Tibial nerve (tissue), 4 donors: ENCODE results near the gene OPCML.

Source experiments
- EP300 ChIP-seq, 2 donors: sonication (generic); formaldehyde crosslinking; IDR thresholded peaks; one replicate each; pipeline ENCODE4 v1.6.1; 2017; ENCODE audit warnings: antibody characterized with exemption in 2 of 2, mild to moderate bottlenecking in 1 of 2
- POLR2A ChIP-seq, 2 donors: fragments of 450-650 bp; IDR thresholded peaks; one replicate each; pipeline ENCODE4 v1.6.1; 2017; ENCODE audit warnings: antibody characterized with exemption in 2 of 2, mild to moderate bottlenecking in 2 of 2, moderate library complexity in 2 of 2
- TF ChIP-seq, protein P1 (sequence below), 5 experiments: fragments of 200-600 bp in 3 of 5; fragments of 450-650 bp in 2 of 5; sonication (generic) in 3 of 5; IDR thresholded peaks; one replicate each; pipeline ENCODE4 v1.5.1; 2016 to 2019; ENCODE audit warnings: antibody characterized with exemption in 5 of 5, mild to moderate bottlenecking in 3 of 5, moderate library complexity in 2 of 5

DNA sequence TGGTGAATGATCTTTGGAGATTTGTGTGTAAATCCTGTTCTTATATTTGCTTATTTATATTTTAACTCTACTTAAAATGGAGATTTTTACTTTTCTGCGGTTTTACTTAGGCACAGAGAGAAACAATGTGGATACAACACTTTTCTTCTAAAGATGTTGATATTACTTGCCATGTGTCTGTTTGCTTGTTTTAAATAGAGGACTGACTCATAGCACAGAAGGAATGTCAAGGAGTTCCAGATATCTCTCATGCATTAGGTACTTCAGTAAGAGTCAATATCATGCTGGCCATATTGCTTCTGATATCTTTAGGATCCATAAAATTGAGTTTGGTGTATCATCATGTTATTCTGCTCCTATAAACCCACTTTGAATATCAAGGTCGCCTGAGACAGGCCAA lies 395.0 kb downstream of the OPCML start:
- TF ChIP-seq, protein P1, sequence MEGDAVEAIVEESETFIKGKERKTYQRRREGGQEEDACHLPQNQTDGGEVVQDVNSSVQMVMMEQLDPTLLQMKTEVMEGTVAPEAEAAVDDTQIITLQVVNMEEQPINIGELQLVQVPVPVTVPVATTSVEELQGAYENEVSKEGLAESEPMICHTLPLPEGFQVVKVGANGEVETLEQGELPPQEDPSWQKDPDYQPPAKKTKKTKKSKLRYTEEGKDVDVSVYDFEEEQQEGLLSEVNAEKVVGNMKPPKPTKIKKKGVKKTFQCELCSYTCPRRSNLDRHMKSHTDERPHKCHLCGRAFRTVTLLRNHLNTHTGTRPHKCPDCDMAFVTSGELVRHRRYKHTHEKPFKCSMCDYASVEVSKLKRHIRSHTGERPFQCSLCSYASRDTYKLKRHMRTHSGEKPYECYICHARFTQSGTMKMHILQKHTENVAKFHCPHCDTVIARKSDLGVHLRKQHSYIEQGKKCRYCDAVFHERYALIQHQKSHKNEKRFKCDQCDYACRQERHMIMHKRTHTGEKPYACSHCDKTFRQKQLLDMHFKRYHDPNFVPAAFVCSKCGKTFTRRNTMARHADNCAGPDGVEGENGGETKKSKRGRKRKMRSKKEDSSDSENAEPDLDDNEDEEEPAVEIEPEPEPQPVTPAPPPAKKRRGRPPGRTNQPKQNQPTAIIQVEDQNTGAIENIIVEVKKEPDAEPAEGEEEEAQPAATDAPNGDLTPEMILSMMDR (IDR thresholded peaks at IDR 0.05): no peak
- TF ChIP-seq POLR2A (IDR thresholded peaks at IDR 0.05) (no peak), EP300 (IDR thresholded peaks at IDR 0.05) (no peak)
